ACHN (cell line): Measurements from ENCODE around the gene RNF43.

Experiments
- DNase-seq: peaks from one replicate; pipeline ENCODE4 v3.0.0-alpha.2; 2015
- in situ Hi-C: cut with HindIII; loops from 2 replicates; pipeline ENCODE4 v1.10.0; 2017; ENCODE audit warnings: low sequenced_read_pairs, low pct_ligation_motif_present, low pct_unique_long_range_greater_than_20kb

Gene RNF43

DNA sequence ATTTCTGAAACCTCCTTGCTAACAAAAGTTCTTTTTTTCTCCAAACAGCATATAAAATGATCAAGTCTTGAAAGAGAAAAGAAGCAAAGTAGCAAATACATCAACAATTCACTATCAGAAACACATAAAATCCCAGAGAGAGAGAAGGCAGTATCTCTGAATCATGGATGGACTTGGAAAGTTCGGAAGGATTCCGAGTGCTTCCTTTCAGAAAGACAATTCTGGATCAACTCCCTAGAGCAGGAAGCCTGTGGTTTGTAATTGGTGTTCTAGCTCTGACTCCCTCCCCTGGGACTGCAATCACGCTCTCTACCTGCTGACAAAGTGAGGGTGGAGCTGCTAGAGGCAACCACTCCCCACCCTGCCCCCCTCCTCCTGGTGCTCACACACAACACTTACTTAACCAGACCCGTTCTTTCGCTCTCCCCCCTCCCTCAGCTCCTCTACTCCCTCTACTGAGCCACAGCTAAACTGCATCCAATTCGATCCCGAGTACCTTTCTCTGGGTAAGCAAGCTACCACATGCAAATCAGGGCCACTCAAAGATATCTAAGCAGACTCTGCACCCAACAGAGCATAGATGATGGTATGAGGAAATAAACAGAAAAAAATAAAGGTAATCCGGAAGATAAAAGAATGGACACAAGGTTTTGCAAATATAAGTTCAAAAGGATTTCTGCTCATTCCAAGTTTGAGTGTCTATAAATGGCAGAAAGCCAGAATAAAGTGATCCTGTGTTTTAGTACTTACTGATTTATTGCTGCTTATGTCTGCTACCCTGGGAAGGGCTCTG, at the start of gene RNF43:
TSS of gene RNF43 (minus strand) at position 235 of the 793 bp plus-strand sequence. CDS start 1,957 bp downstream, outside the sequence.
- DNase-seq: peak; percentile 88
- in situ Hi-C loops: no loop called here

DNA sequence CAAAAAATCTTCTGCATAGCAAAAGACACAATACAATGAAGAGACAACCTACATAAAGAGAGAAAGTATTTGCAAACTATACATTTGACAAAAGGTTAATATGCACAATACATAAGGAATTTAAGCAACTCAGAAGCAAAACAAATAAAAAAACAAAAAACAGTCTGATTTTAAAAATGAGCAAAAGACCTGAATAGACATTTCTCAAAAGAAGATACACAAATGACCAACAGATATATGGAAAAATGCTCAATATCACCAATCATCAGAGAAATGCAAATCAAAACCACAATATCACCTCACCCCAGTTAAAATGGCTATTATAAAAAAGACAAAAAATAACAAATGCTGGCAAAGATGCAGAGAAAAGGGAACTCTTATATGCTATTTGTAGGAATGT, 38.2 kb upstream of the RNF43 start:
- in situ Hi-C loops: no loop called here
- no peak for DNase-seq

DNA sequence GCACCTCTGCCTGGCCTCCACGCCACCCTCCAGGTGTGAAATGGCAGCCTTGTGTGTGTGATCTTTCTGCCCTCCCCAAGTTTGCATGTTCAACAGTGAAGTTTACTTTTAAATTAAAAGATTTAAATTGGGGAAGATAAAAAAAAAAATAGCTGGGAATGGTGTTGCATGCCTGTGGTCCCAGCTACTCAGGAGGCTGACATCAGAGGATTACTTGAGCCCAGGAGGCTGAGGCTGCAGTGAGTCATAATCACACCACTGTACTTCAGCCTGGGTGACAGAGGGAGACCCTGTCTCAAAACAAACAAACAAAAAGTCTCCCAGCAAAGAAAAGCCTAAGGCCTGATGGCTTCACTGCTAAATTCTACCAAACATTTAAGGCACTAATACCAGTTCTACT, 35.4 kb upstream of the RNF43 start:
- peak; percentile 43 for DNase-seq
- in situ Hi-C loops: no loop called here

DNA sequence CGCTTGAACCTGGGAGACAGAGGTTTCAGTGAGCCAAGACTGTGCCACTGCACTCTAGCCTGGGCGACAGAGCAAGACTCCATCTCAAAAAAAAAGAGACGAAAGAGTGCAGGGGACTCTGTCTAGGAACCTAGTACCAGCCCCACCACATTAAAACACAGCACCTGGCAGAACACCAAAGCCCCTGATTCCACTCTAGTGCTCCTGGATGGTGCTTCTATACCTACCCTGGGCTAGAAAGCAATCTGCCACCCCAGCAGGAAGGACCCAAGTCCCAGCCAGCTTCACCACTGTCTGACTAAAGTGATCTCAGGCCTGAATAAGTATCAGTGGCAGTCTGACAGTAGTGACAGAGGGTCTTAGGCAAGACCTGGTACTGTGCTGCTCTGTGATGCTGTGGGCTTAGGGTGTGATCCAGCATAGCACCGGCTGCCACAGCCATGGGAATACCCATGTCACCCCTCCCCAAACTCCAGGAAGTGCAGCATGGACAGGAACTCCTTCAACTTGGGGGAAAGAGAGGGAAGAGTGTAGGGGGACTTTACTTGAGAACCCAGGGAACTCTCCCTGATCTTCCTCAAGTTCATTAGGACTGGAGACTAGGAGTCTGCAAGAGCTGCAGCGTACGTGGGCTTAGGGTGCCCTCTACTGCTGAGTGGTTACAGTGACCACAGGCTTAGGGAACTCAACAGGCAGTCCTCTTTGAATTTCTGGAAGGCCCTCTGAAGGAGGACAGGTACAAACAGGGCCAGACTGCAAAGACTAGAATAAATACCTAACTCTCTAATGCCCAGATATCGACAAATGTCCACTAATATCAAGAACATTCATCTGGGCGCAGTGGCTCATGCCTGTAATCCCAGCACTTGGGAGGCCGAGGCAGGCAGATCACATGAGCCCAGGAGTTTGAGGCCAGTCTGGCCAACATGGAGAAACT, 30.0 kb upstream of the RNF43 start:
- DNase-seq: peak; percentile 83
- in situ Hi-C loops: no loop called here

DNA sequence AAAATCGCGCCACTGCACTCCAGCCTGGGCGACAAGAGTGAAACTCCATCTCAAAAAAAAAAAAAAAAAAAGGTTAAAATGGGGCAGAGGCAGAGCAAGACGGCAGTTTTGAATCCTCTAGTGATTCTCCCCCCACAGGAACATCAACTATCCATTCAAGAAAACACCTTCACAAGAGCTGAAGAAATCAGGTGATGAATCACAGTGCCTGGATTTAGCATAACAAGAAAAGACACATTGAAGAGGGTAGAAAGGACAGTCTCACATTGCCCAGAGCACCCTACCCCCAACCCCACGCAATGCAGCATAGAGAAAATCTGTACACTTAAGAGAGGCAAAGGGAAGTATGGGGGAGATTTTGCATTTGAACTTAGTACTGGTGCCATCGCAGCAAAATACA, 28.8 kb upstream of the RNF43 start:
- in situ Hi-C loops: no loop called here
- no peak for DNase-seq

DNA sequence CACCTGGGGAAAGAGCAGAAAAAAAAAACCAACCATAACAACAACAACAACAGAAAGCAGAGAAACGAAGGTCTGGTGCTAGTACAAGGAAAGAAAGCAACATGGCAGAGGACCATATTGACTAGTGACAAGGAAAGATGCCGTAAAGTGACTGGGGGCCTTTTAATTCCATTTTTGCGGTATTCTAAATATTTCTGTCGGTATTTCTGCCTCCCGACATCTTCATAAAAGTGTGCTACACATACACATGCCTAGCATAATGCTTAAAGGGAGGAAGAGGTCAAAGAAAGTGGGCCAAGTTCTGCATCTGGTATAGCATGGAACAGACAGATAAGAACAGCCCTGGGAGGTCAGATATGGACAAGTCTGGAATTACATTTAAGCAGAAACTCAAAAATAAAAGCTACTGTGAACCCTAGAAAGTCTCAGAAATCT, 19.5 kb upstream of the RNF43 start:
- DNase-seq: no peak
- in situ Hi-C loops: no loop called here

DNA sequence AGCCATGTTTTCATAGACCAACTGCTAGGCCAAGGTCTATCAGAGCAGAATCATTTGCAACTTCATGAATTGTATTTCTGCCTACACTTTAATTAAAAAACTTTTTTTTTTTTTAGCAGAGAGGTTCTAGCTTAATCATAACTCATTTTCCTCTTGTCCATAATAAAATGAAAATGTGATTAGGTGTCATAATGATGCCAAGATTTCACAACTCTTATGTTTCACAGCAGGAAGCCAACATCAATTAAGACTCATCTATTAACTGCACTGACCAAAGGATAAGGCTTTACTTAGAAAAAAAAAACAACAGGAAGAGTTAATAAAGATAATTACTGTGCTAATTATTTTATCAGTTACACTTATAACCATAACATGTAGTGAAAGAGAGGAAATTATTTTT, 18.9 kb upstream of the RNF43 start:
- in situ Hi-C loops: no loop called here
- no peak for DNase-seq

DNA sequence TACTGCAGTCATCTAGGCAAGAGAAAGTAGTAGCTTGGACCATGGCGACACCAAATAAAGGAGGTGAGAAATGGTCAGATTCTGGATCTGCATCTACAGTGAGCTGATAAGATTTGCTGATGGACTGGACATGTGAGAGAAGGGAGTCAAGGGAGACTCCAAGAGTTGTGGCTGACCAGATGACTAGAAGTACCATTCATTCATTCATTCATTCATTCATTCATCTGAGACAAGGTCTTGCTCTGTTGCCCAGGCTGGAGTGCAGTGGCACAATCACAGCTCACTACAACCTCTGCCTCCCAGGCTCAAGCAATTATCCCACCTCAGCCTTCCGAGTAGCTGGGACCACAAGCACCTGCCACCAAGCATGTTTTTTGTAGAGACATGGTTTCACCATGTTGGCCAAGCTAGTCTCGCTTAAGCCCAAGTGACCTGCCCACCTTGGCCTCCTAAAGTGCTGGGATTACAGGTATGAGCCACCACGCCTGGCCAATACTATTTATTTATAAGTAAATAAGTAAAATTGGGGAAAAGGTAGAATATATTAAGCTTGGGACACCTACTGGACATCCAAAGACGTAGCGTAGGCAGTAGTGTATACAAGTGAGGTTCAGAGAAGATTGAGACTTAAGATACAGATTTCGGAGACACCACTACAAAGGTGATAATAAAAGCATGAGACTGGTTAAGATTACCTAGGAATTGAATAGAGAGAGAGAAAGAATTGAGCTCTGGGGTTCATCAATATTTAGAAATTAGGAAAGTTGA, 15.7 kb upstream of the RNF43 start:
- in situ Hi-C loops: no loop called here
- no peak for DNase-seq

DNA sequence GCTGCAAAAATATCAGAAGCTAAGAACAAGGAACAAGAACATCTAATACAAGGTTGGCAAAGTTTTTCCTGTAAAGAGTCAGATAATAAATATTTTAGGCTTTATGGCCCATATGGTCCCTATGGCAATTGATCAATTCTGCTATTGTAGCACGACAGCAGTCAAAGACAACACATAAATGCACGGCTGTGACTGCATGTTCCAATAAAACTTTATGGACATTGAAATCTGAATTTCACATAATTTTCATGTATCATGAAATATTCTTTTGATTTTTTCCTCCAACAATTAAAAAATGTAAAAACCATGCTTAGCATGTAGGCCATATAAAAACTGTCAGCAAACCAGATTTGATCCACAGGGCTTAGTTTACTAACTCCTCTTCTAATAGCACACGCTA, 10.5 kb upstream of the RNF43 start:
- DNase-seq: no peak
- in situ Hi-C loops: no loop called here

DNA sequence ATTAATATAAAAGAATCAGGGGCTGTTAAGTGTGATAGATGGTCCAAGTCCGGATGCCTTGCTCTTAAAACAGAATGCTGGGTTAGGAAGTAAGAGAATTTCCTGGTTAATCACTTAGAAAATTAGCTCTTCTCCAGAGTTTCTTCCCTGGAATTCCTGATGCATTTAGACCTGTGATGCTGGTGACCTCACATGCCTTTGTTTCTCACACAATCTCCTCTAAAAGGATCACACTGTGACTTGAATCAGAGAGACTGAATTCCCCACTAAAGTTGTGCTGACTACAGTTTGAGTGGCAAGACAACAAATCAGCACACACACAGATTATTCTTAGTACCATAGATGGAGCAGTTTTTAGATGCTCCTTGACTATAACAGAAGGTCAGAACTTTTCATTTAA, 4.4 kb upstream of the RNF43 start:
- in situ Hi-C loops: no loop called here
- no peak for DNase-seq

DNA sequence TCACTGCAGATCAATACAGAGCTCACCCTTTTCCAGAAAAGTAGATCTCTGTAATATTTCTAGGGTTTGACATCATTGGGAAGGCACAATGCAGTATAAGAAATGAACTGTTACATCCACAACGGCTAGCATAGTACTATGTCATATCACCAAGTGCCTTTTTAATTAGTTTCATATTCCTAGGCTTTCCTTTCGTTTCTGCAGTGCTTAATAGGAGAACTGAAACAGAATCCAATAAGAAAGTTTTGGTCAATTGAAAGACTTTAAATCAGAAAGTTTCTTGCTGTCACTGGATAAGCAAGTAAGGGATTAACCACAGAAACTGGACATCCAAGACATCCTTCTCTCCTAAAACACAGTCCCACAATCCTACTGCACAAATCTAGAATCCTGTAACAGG, 3.5 kb upstream of the RNF43 start:
- in situ Hi-C loops: no loop called here
- DNase-seq: no peak

DNA sequence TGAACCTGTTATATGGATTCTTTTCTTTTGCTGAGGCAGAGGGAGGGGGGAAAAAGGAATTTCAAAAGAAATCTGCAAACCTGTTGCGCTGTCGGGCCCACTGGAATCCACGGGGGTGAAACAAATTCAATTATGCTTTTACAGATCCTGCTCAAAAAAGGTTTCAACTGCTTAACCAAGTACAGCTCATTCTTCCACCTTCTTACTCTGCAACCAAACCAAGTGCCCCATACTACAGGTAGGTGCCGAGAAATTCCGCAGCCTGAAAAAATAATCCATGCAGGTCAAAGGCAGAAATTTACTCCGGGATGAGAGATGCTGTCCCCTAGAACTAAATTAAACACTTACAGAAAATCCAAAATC, 416 bp downstream of the RNF43 start:
- DNase-seq: no peak
- in situ Hi-C loops: no loop called here

DNA sequence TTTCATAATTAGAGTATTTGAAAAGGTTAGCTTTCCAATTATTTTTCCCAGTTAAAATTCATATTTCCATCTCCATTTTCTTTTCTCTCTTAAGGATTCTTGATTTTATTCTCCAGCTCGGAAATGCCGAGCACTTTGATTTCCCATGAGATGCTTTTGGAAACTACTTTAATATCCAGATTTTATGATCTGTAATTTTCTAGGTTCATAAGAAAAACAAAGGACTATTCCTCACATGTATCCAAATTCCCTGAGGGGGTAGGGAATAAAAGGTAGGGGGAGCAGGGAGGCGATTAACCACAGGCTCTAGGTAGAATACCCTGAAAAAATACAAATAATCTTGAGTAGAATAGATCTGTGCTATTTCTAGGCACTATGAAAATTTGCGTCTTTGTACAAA, 938 bp downstream of the RNF43 start:
- DNase-seq: no peak
- in situ Hi-C loops: no loop called here

DNA sequence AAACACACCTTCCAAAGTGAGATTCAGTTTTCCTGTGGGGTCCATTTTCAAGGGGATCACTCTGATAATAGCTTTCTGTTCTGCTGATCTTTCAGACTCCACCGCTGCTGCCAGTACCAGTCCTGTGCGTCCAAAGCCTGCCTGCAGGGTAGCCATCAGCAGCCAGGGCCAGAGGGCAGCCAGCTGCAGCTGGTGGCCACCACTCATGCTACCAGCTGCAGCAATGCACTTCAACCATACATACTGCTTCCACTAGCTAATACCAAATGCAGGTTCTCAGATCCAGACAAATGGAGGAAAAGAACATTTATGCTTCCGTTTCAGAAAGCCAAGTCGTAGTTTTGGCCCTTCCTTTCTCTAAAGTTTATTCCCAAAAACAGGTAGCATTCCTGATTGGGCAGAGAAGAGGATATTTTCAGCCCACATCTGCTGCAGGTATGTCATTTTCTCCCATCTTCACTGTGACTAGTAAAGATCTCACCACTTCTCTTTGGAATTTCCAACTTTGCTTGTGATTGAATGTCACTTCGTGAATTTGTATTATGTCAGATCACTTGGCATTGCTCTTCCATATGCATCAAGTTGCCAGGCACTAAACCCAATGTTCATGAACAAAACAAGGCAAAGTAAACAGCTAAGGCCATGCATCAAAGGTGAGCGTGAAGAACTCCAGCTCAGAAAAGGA, 1.8 kb downstream of the RNF43 start:
- in situ Hi-C loops: no loop called here
- no peak for DNase-seq

DNA sequence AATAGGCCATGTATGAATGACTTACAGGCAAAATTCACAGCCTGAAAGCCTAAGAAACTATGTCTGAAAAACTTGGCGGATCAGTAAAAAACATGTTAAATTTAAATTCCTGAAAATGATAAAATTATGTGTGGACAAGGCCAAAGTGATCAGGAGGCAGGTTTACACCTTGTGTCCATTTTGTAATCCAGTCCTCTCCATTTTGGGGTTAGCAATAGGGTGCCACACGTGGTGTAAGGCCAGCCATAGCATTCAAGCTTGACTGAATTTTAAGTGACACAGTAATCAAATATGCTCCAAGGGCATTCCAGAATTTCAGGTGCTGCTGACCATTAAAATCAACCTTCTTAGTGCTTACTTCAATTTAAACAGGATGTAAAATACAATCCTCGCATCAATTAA, 2.7 kb downstream of the RNF43 start:
- in situ Hi-C loops: no loop called here
- no peak for DNase-seq

DNA sequence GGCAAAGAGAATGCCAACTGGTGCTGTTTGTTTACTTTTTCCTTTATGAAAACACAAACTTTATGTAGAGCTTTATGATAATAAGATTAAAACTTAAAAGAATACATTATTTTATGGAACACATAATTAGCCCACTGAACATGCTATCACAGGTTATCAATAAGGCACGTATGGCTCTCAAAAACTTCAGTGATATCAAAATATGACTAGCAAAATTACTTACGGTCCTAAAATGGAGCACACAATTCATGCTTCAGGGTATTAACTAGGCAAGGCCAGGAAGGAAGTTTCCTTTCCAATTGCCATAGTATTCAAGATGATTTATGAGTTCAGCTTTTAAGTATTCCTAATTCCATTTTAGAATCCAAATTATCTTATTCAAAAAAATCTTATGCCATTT, 3.6 kb downstream of the RNF43 start:
- no peak for DNase-seq
- in situ Hi-C loops: no loop called here

DNA sequence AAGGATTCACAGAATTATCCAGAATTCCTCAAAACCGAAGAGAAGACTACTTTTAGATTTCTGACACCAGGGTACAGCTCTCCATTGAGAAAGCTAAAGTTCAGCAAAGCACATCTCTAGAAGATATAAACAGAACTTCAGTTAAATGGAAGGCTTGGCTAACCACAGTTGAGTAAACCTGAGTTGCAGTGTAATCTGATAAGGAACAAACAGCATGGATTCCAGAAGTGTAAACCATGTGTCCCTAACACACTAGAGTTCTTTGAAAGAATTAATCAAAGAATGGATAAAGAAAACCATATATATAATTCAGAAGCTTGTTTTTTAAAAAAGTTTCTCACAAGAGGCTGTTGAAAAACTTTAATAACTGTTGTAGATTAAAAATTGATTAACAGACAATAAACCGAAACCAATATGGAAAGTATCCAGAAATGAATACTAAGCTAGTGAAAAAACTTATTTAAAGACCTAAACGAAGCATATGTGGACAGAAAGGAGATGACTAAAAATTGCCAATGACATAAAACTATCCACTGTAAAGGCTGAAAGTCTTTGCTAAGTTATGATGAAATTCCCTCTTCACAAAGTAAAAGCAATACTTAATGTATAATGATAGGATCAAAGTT, 4.3 kb downstream of the RNF43 start:
- DNase-seq: no peak
- in situ Hi-C loops: no loop called here

DNA sequence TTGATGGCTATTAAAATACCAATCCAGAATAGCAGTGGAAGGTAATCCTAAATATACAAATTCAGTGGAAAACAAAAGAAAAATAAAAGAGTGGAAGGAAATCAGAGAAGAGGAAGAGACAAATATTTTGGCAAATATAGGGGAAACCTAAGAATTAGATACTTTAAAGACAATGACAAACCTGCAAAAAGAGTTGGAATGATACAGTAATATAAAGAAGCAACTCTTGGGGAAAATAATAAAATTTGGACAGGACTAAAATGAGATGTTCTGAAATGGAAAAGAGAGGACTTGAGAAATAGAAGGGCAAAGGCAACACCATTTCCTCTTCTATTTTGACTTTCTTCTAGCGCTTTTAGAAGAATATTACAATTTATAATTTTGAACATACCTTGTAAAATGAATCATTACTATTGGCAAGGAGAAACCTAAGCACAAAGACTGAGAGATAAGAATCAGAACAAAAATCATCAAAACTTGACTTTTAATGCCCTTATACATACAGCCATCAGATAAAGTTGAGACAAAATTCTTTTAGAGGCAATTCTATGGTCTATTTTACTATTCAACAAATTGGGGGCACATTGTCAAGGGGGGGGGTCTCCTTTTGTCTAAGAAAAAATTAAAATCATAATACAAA, 5.2 kb downstream of the RNF43 start:
- DNase-seq: no peak
- in situ Hi-C loops: no loop called here
